LNCAP (cell line): ENCODE results near the gene ARF1.

Experiments
- CTCF ChIP-seq: fragments of 450-650 bp; IDR thresholded peaks from 2 replicates; pipeline ENCODE4 v1.5.1; 2017; ENCODE audit warnings: mild to moderate bottlenecking

The ARF1 gene

GRCh38 chr1:228114827-228115226, 32.3 kb downstream of the ARF1 start:
- TF ChIP-seq CTCF: no peak

DNA sequence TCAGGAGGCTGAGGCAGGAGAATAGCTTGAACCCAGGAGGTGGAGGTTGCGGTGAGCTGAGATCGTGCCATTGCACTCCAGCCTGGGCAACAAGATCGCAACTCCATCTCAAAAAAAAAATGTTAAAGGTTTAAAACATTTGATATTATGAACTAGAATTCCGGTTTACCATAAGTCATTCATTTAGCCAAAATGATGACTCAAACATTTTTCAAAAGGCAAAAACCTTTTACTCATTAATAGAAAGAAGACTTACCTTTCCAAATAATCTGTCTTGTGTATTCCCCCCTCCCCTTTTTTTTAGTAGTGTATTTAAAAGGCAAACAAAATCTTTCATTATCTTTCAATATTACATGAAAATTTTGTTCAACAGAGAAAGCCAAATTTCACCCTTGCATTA, 34.8 kb downstream of the ARF1 start:
- TF ChIP-seq CTCF: no peak

DNA sequence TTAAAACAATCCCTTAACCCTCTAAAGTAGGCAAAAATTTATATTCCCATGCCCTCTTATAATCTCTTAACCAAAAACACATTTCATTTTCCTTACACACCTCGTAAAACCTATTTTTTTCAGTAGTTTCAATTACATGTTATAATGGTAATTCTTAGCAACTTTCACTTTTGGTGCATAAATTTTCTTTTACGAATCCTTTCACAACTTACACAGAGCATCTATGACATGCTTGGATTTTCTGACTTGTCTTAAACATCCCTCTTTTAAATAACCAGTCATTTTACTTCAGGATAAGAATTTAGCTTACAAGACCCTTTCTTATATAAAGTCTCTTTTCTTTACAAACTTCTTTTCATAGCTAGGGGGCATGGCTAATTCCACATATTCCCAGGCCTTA, 35.5 kb downstream of the ARF1 start:
- TF ChIP-seq CTCF: no peak

- TF ChIP-seq CTCF: no peak
These were observed 37.8 kb downstream of the ARF1 start for GRCh38 chr1:228120351-228120750.

DNA sequence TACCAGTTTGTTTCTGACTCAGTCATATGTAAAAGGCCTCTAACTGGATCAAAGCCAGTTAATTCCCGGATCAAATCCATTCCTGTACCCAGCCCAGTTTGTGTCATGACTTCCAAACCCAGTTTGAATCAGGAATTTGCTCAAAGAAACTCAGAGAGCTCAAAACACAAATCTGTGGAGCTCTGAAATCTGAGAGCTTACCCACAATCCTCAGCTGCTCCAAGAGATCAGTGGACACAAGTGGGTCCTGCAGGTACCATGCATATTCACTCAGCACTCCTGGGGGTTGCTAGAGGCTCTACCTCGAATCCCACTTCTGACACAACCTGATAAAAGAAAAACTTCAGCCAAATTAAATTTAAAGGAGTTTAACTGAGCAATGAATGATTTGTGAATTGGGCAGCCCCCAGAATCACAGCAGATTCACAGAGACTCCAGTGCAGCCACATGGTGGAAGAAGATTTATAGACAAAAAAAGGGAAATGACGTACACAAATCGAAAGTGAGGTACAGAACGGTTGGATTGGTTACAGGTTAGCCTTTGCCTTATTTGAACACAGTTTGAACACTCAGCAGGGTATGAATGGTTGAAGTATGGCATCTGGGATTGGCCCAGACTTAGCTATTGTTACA, 38.5 kb downstream of the ARF1 start:
- no peak for TF ChIP-seq CTCF

- no peak for TF ChIP-seq CTCF
These were observed 40.5 kb downstream of the ARF1 start for GRCh38 chr1:228122921-228123441.

GRCh38 chr1:228123505-228123904, 41.0 kb downstream of the ARF1 start:
- no peak for TF ChIP-seq CTCF

DNA sequence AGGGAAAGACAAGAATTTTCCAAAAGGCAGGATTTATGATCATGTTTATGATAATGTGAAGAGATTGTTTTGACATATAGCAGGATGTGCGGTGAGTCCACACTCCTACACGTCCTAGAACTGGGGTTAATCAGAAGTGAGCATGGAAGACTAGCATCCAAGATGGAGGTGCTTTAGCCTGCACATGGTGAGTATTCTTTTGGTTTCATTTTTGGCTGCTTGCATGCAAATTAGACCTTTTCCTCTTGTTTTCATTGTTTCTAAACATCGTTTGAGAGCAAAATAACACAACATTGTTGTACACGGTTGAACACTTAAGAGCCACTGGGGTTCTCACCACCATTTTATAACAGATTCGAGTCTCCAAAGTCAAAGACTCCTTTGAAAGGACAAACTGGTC, 42.7 kb downstream of the ARF1 start:
- no peak for TF ChIP-seq CTCF
